Right ventricle myocardium superior (tissue), 1 donor: ENCODE data around the gene TSPAN5. TPM values are rescaled to one million over a fixed set of nuclear protein-coding genes. Genes with fewer than 3 reads are reported as not detected.
A peak's percentile ranks its signal among the peaks of the same experiment; 100 is the strongest.
"Not testable (repeated sequence)": the region's sequence is repeated elsewhere in the genome, so short reads cannot be mapped to it uniquely, and the experiment has no call there.

Experiments used
- ATAC-seq: fragments of 200-7000 bp; cut with Tn5 transposase; one replicate; pipeline ENCODE4 v1.9.1; 2020; ENCODE audit warnings: mild to moderate bottlenecking; ENCODE audit not compliant: poor library complexity
- DNase-seq: peaks from one replicate; pipeline ENCODE4 v3.0.0-alpha.2; 2020
- intact Hi-C: fragments of 100-400 bp; cut with DNase I; formaldehyde crosslinking; loops from one replicate; pipeline ENCODE4 v1.11.2; 2022
- long read RNA-seq: library from polyadenylated mRNA; unstranded; transcript quantifications from one replicate; pipeline ENCODE4 v2.0.0, GENCODE V29; 2021
- total RNA-seq: library from RNA; stranded (reverse); fragmentation: NEBNext Ultra II Directional; extraction: Animal tissue kit (Norgen Biotek cat#: 25700); gene quantifications from one replicate; pipeline ENCODE4 v1.2.1, GENCODE V29; 2021
- donor health status: DM: no; HTN: yes; CAD: no; lungs with severe emphysema.

TSPAN5 gene
- total RNA-seq = 1.6 TPM
- long read RNA-seq, partial matches to known transcripts = 0 of 6 reads
- long read RNA-seq, other reads (novel, unspliced or antisense) = 1 of 6 reads

- DNase-seq = peak; percentile 87
- peak; percentile 95 for ATAC-seq
- intact Hi-C loops = no loop called here
These were observed at the start of gene TSPAN5 for GRCh38 chr4:98658287-98659105. TSS of gene TSPAN5 (minus strand) at chr4:98658611.

- DNase-seq (no peak), ATAC-seq (no peak)
- intact Hi-C loops = no loop called here
These were observed 48.5 kb upstream of the TSPAN5 start for GRCh38 chr4:98706935-98707334.

GRCh38 chr4:98706200-98706813, 47.9 kb upstream of the TSPAN5 start:
- DNase-seq (no peak), ATAC-seq (no peak)
- intact Hi-C loops = no loop called here

- intact Hi-C loops, ATAC-seq: not testable (repeated sequence)
These were observed 47.2 kb upstream of the TSPAN5 start for GRCh38 chr4:98705586-98705985.

GRCh38 chr4:98700656-98701055, 42.2 kb upstream of the TSPAN5 start:
- DNase-seq = no peak
- intact Hi-C loops = no loop called here
- ATAC-seq = no peak

More at GRCh38 chr4:98705586-98705985, 47.2 kb upstream of the TSPAN5 start:
- DNase-seq = not testable (repeated sequence)

GRCh38 chr4:98694076-98694475, 35.7 kb upstream of the TSPAN5 start:
- intact Hi-C loops = no loop called here
- no peak for ATAC-seq
- no peak for DNase-seq

GRCh38 chr4:98692411-98692810, 34.0 kb upstream of the TSPAN5 start:
- intact Hi-C loops = no loop called here
- ATAC-seq (no peak), DNase-seq (no peak)

- ATAC-seq (no peak), DNase-seq (no peak)
- intact Hi-C loops = no loop called here
These were observed 33.2 kb upstream of the TSPAN5 start for GRCh38 chr4:98691588-98691987.

- intact Hi-C loops = no loop called here
- no peak for ATAC-seq
- DNase-seq = no peak
These were observed 31.2 kb upstream of the TSPAN5 start for GRCh38 chr4:98689507-98690174.

- no peak for ATAC-seq
- intact Hi-C loops = no loop called here
- DNase-seq = no peak
These were observed 30.2 kb upstream of the TSPAN5 start for GRCh38 chr4:98688411-98689290.

GRCh38 chr4:98687876-98688275, 29.5 kb upstream of the TSPAN5 start:
- no peak for ATAC-seq
- intact Hi-C loops = no loop called here
- no peak for DNase-seq

- no peak for ATAC-seq
- intact Hi-C loops = no loop called here
- DNase-seq = no peak
These were observed 28.4 kb upstream of the TSPAN5 start for GRCh38 chr4:98686847-98687246.

GRCh38 chr4:98686043-98686707, 27.8 kb upstream of the TSPAN5 start:
- intact Hi-C loops = no loop called here

GRCh38 chr4:98685225-98686042, 27.0 kb upstream of the TSPAN5 start:
- intact Hi-C loops = no loop called here
- no peak for ATAC-seq
- no peak for DNase-seq

More at GRCh38 chr4:98686043-98686707, 27.8 kb upstream of the TSPAN5 start:
- no peak for ATAC-seq
- DNase-seq = no peak

GRCh38 chr4:98682719-98683118, 24.3 kb upstream of the TSPAN5 start:
- intact Hi-C loops = no loop called here
- DNase-seq (no peak), ATAC-seq (peak; percentile 74)

- DNase-seq = no peak
- intact Hi-C loops = no loop called here
- no peak for ATAC-seq
These were observed 22.4 kb upstream of the TSPAN5 start for GRCh38 chr4:98680806-98681205.

GRCh38 chr4:98679738-98680137, 21.3 kb upstream of the TSPAN5 start:
- no peak for ATAC-seq
- intact Hi-C loops = no loop called here

More at GRCh38 chr4:98679738-98680137, 21.3 kb upstream of the TSPAN5 start:
- no peak for DNase-seq
